ENCODE measurements around the gene SOHLH2.

- TF ChIP-seq GATA3 (IDR thresholded peaks at IDR 0.05; ENCODE audit: low read depth, low read length) (no peak), GATA2 (IDR thresholded peaks at IDR 0.05; ENCODE audit: low read depth, low read length) (no peak)
These were observed 10.4 kb upstream of the SOHLH2 start for GRCh38 chr13:36224730-36225129.
